H9 (cell line): ENCODE data around the gene ERC2. TPM values are rescaled to one million over a fixed set of nuclear protein-coding genes. Genes with fewer than 3 reads are reported as not detected.

Source experiments
- DNase-seq: peaks from one replicate; pipeline ENCODE4 v3.0.0-alpha.2; 2017
- H2AFZ ChIP-seq: one replicate; pipeline ENCODE4 v1.6.1; 2013; ENCODE audit warnings: mild to moderate bottlenecking, low read length, control low read depth, moderate library complexity
- H2AK5ac ChIP-seq: 2 replicates; pipeline ENCODE4 v1.6.1; 2013; ENCODE audit warnings: low read length, control low read depth, mixed read lengths; ENCODE audit not compliant: insufficient read length
- H2BK120ac ChIP-seq: one replicate; pipeline ENCODE4 v1.6.1; 2013; ENCODE audit warnings: low read depth, mild to moderate bottlenecking, low read length, control low read depth, inconsistent platforms; ENCODE audit not compliant: poor library complexity, severe bottlenecking
- H2BK12ac ChIP-seq: 2 replicates; pipeline ENCODE4 v1.6.1; 2013; ENCODE audit warnings: low read length, control low read depth, mixed read lengths, low read depth; ENCODE audit not compliant: insufficient read length
- H2BK15ac ChIP-seq: 2 replicates; pipeline ENCODE4 v1.6.1; 2013; ENCODE audit warnings: low read depth, low read length, control low read depth
- H2BK20ac ChIP-seq: one replicate; pipeline ENCODE4 v1.6.1; 2013; ENCODE audit warnings: low read depth, mild to moderate bottlenecking, low read length, control low read depth, inconsistent platforms; ENCODE audit not compliant: poor library complexity, severe bottlenecking
- H2BK5ac ChIP-seq: 2 replicates; pipeline ENCODE4 v1.6.1; 2013; ENCODE audit warnings: low read length, control low read depth, mixed read lengths; ENCODE audit not compliant: insufficient read length
- H3K14ac ChIP-seq: 2 replicates; pipeline ENCODE4 v1.6.1; 2013; ENCODE audit warnings: low read length, control low read depth; ENCODE audit not compliant: insufficient read depth
- H3K18ac ChIP-seq: 2 replicates; pipeline ENCODE4 v1.6.1; 2013; ENCODE audit warnings: low read depth, mild to moderate bottlenecking, mixed read lengths, low read length, control low read depth; ENCODE audit not compliant: insufficient read length
- H3K23ac ChIP-seq: 2 replicates; pipeline ENCODE4 v1.6.1; 2013; ENCODE audit warnings: low read length, control low read depth, mixed read lengths, low read depth; ENCODE audit not compliant: insufficient read length
- H3K23me2 ChIP-seq: 2 replicates; pipeline ENCODE4 v1.6.1; 2013; ENCODE audit warnings: low read depth, mild to moderate bottlenecking, mixed read lengths, low read length, control low read depth; ENCODE audit not compliant: insufficient read length, poor library complexity, severe bottlenecking
- H3K27ac ChIP-seq: 2 replicates; pipeline ENCODE4 v1.5.1; 2013; ENCODE audit warnings: low read length, control low read depth, mixed read lengths, low read depth; ENCODE audit not compliant: insufficient read length
- H3K27me3 ChIP-seq: 2 replicates; pipeline ENCODE4 v1.6.1; 2013; ENCODE audit warnings: low read length, control low read depth, inconsistent platforms; ENCODE audit not compliant: insufficient read depth
- H3K4ac ChIP-seq: 2 replicates; pipeline ENCODE4 v1.6.1; 2013; ENCODE audit warnings: low read depth, mild to moderate bottlenecking, control low read depth, inconsistent platforms, low read length, moderate library complexity
- H3K4me1 ChIP-seq: 2 replicates; pipeline ENCODE4 v1.6.1; 2013; ENCODE audit warnings: low read length, control low read depth, inconsistent platforms; ENCODE audit not compliant: insufficient read depth
- H3K4me2 ChIP-seq: 2 replicates; pipeline ENCODE4 v1.6.1; 2013; ENCODE audit warnings: low read length, control low read depth, mixed read lengths; ENCODE audit not compliant: insufficient read length, insufficient read depth
- H3K56ac ChIP-seq: 2 replicates; pipeline ENCODE4 v1.6.1; 2013; ENCODE audit warnings: low read depth, mild to moderate bottlenecking, mixed read lengths, low read length, control low read depth; ENCODE audit not compliant: insufficient read length
- H3K79me1 ChIP-seq: 2 replicates; pipeline ENCODE4 v1.6.1; 2013; ENCODE audit warnings: low read depth, mild to moderate bottlenecking, moderate library complexity, low read length, control low read depth, inconsistent platforms; ENCODE audit not compliant: insufficient read depth, poor library complexity, severe bottlenecking
- H3K79me2 ChIP-seq: 2 replicates; pipeline ENCODE4 v1.6.1; 2013; ENCODE audit warnings: low read length, control low read depth, inconsistent platforms; ENCODE audit not compliant: insufficient read depth
- H3K9ac ChIP-seq: 2 replicates; pipeline ENCODE4 v1.6.1; 2013; ENCODE audit warnings: low read length, control low read depth, mixed read lengths; ENCODE audit not compliant: insufficient read length; ENCODE audit errors: extremely low read depth
- H3K9me3 ChIP-seq: one replicate; pipeline ENCODE4 v1.6.1; 2013; ENCODE audit warnings: low read depth, low read length, inconsistent platforms; ENCODE audit not compliant: control insufficient read depth
- H3T11ph ChIP-seq: one replicate; pipeline ENCODE4 v1.6.1; 2013; ENCODE audit warnings: mild to moderate bottlenecking, low read length, control low read depth, inconsistent platforms
- H4K20me1 ChIP-seq: one replicate; pipeline ENCODE4 v1.6.1; 2013; ENCODE audit not compliant: control insufficient read depth, insufficient read length, insufficient read depth
- H4K5ac ChIP-seq: 2 replicates; pipeline ENCODE4 v1.6.1; 2013; ENCODE audit warnings: low read depth, mild to moderate bottlenecking, mixed read lengths, low read length, control low read depth; ENCODE audit not compliant: insufficient read length
- H4K8ac ChIP-seq: replicated peaks from 2 replicates; pipeline ENCODE4 v1.6.1; 2013; ENCODE audit warnings: low read length, control low read depth, mixed read lengths, low read depth; ENCODE audit not compliant: insufficient read length
- H4K91ac ChIP-seq: 2 replicates; pipeline ENCODE4 v1.6.1; 2013; ENCODE audit warnings: low read depth, mild to moderate bottlenecking, moderate library complexity, mixed read lengths, low read length, control low read depth; ENCODE audit not compliant: insufficient read length
- H3K27ac Mint-ChIP-seq, 3 experiments: 2 replicates in 2 of 3; 3 replicates in 1 of 3; pipeline ENCODE4 v1.8.0; 2020 to 2021; ENCODE audit warnings: mixed read lengths in 3 of 3, mild to moderate bottlenecking in 1 of 3, moderate library complexity in 1 of 3
- H3K27me3 Mint-ChIP-seq: 2 replicates; pipeline ENCODE4 v1.8.0; 2021; ENCODE audit warnings: low read depth, mild to moderate bottlenecking, moderate library complexity, mixed read lengths
- H3K36me3 Mint-ChIP-seq, 3 experiments: 2 replicates in 2 of 3; 3 replicates in 1 of 3; pipeline ENCODE4 v1.8.0; 2020 to 2021; ENCODE audit warnings: low read depth in 3 of 3, mixed read lengths in 3 of 3; ENCODE audit not compliant: insufficient read depth in 1 of 3
- H3K4me1 Mint-ChIP-seq, 2 experiments: 2 replicates each; pipeline ENCODE4 v1.8.0; 2020; ENCODE audit warnings: mixed read lengths in 2 of 2
- H3K4me3 Mint-ChIP-seq, 2 experiments: 2 replicates in 1 of 2; 3 replicates in 1 of 2; pipeline ENCODE4 v1.8.0; 2020 to 2021; ENCODE audit warnings: mild to moderate bottlenecking in 2 of 2, mixed read lengths in 2 of 2, moderate library complexity in 1 of 2
- H3K9me3 Mint-ChIP-seq, 2 experiments: 2 replicates in 1 of 2; 3 replicates in 1 of 2; pipeline ENCODE4 v1.8.0; 2020; ENCODE audit warnings: mild to moderate bottlenecking in 2 of 2, mixed read lengths in 2 of 2, moderate library complexity in 1 of 2
- WGBS: extraction: QIAGEN DNeasy Blood & Tissue Kit; methylation state at CpG from one replicate; pipeline ENCODE4 v1.1.7; 2013; ENCODE audit warnings: missing lambda C conversion rate, low lambda C conversion rate, mixed read lengths; ENCODE audit not compliant: insufficient read length; ENCODE audit errors: extremely low coverage; 5-methylcytosine and 5-hydroxymethylcytosine counted together
- total RNA-seq: library from RNA; stranded (reverse); gene quantifications from 2 replicates; pipeline ENCODE4 v1.2.1, GENCODE V29; 2021
- TF ChIP-seq, protein P1 (sequence below): fragments of 200-600 bp; sonication (generic); conservative IDR thresholded peaks from 3 replicates; pipeline ENCODE4 v1.8.0; 2021; ENCODE audit warnings: antibody characterized with exemption, mild to moderate bottlenecking

The ERC2 gene
- total RNA-seq, 1 experiment from 2014 or later, result 15.4 TPM

DNA sequence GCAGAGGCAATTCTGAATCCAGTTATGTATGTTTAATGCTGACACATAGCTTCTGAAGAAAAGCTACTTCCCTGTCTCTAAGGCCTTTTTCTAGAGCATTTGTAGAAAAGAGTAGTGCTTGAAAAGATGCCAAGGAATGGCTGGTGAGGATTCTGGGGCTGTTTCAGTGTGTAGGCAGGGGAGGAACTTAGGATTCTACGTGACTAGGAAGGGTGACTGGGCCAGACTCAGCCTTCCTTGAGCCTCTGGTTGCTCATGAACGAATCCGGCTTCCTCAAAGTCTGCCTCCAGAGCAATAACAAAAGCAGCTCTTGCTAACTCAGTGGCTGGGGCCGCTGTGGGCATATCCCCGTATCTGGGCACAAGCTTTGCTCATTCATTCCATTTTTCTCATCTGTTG lies 876.4 kb downstream of the ERC2 start:
- Histone ChIP-seq H2BK20ac (no peak overlapping the region), H3K23me2 (no peaks in the 10 kb centered on the region), H3K18ac (no peak overlapping the region), H2BK5ac (no peak overlapping the region), H2BK12ac (no peak overlapping the region), H3T11ph (no peak overlapping the region), H3K56ac (no peak overlapping the region), H2BK15ac (no peak overlapping the region), H3K4me2 (no peak overlapping the region), H3K79me2 (no peaks in the 10 kb centered on the region), H3K27ac (no peak overlapping the region), H4K5ac (no peak overlapping the region), H3K23ac (no peak overlapping the region), H2AFZ (no peak overlapping the region), H2AK5ac (no peak overlapping the region), H3K4ac (no peak overlapping the region), H4K8ac (no peak overlapping the region), H3K14ac (no peak overlapping the region; the same call in 1 of the 2 replicates), H3K9me3 (no peaks in the 10 kb centered on the region), H4K20me1 (no peaks in the 10 kb centered on the region), H3K9ac (no peak overlapping the region), H3K27me3 (no peaks in the 10 kb centered on the region), H3K79me1 (no peaks in the 10 kb centered on the region), H3K4me1 (peaks cover 27% of the 10 kb centered on the region), H2BK120ac (no peak overlapping the region), H4K91ac (no peak overlapping the region)
- no CpG with 5 or more reads among the region's 5 CpGs for WGBS
- no peak for DNase-seq
- H3K27me3 Mint-ChIP-seq, result peaks cover 4% of the 10 kb centered on the region
- TF ChIP-seq, protein P1, sequence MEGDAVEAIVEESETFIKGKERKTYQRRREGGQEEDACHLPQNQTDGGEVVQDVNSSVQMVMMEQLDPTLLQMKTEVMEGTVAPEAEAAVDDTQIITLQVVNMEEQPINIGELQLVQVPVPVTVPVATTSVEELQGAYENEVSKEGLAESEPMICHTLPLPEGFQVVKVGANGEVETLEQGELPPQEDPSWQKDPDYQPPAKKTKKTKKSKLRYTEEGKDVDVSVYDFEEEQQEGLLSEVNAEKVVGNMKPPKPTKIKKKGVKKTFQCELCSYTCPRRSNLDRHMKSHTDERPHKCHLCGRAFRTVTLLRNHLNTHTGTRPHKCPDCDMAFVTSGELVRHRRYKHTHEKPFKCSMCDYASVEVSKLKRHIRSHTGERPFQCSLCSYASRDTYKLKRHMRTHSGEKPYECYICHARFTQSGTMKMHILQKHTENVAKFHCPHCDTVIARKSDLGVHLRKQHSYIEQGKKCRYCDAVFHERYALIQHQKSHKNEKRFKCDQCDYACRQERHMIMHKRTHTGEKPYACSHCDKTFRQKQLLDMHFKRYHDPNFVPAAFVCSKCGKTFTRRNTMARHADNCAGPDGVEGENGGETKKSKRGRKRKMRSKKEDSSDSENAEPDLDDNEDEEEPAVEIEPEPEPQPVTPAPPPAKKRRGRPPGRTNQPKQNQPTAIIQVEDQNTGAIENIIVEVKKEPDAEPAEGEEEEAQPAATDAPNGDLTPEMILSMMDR, result no peak
- peaks cover 52 to 53% of the 10 kb centered on the region in 2 experiments for H3K4me1 Mint-ChIP-seq
- H3K9me3 Mint-ChIP-seq, result peaks cover 0 to 2% of the 10 kb centered on the region in 2 experiments; a peak in 1 of 5 replicates
- H3K36me3 Mint-ChIP-seq, result peaks cover 0 to 5% (median 0%) of the 10 kb centered on the region in 3 experiments; a peak in 6 of 7 replicates
- H3K4me3 Mint-ChIP-seq, result no peak overlapping the region
- peak overlapping the region; percentile 42 to 96 (median 83); a peak in 6 of 7 replicates for H3K27ac Mint-ChIP-seq
